ENCODE results near the gene ARHGAP25.

GRCh38 chr2:68769586-68770270 lies 35.1 kb downstream of the ARHGAP25 start:
- TF ChIP-seq CTCF (conservative IDR thresholded peaks at IDR 0.05; ENCODE audit: low read length) (no peak), EZH2phosphoT487 (IDR thresholded peaks at IDR 0.05; ENCODE audit: borderline replicate concordance, low read depth, low read length) (no peak)
